Fibroblast of lung (primary cell): ENCODE measurements around the gene ARID5A.

Experiments used
- CTCF ChIP-seq, 2 donors: IDR thresholded peaks in 1 of 2; conservative IDR thresholded peaks in 1 of 2; 1 replicate in 1 of 2; 2 replicates in 1 of 2; pipeline ENCODE4 v1.5.1; 2011 to 2012; ENCODE audit warnings: low read length in 2 of 2, control low read depth in 1 of 2, inconsistent platforms in 1 of 2, low read depth in 1 of 2, mild to moderate bottlenecking in 1 of 2
- EZH2 ChIP-seq: IDR thresholded peaks from 2 replicates; pipeline ENCODE4 v1.5.1; 2012; ENCODE audit warnings: low read length, control low read depth, mild to moderate bottlenecking; ENCODE audit errors: missing control alignments

GRCh38 chr2:96540136-96540535 lies 3.6 kb downstream of the ARID5A start:
- TF ChIP-seq CTCF (conservative IDR thresholded peaks at IDR 0.05 in 1 of 2, IDR thresholded peaks at IDR 0.05 in 1 of 2; ENCODE audit: low read depth in 1 of 2, low read length in 2 of 2), result no peak
- no peak for TF ChIP-seq EZH2
